Uterus (tissue), 2 donors: ENCODE data around the gene SLC49A3.

Experiments used
- CTCF ChIP-seq, 4 experiments: fragments of 200-600 bp in 2 of 4; fragments of 450-650 bp in 2 of 4; sonication (generic) in 2 of 4; IDR thresholded peaks; one replicate each; pipeline ENCODE4 v1.5.1; 2016 to 2019; ENCODE audit warnings: antibody characterized with exemption in 4 of 4, mild to moderate bottlenecking in 2 of 4, moderate library complexity in 1 of 4
- POLR2A ChIP-seq, 2 donors: fragments of 450-650 bp; IDR thresholded peaks; one replicate each; pipeline ENCODE4 v1.6.1; 2016; ENCODE audit warnings: antibody characterized with exemption in 2 of 2, mild to moderate bottlenecking in 1 of 2, moderate library complexity in 1 of 2

- no peak for TF ChIP-seq CTCF (IDR thresholded peaks at IDR 0.05)
- TF ChIP-seq POLR2A (IDR thresholded peaks at IDR 0.05), result no peak
Measured at GRCh38 chr4:634599-634985, 54.4 kb downstream of the SLC49A3 start.
